OCI-LY7 (cell line): ENCODE data around the gene NEO1. TPM values are rescaled to one million over a fixed set of nuclear protein-coding genes. Genes with fewer than 3 reads are reported as not detected.

Experiments used
- BruUV-seq: library from RNA; stranded (reverse); fragments of 400-500 nt; replicated peaks from 2 replicates; lab custom pipeline; 2021; lab: Mats Ljungman, UMichigan
- CTCF ChIA-PET: fragments of 300-600 bp; sonication (Branson Sonifier 250); formaldehyde crosslinking; loops from one replicate; lab custom pipeline; 2022; ENCODE audit warnings: antibody characterized with exemption; ENCODE audit not compliant: unreplicated experiment; lab: Charles Lee
- POLR2A ChIA-PET: fragments of 300-600 bp; sonication (Branson Sonifier 250); formaldehyde crosslinking; loops from one replicate; lab custom pipeline; 2022; ENCODE audit warnings: antibody characterized with exemption; lab: Charles Lee
- DNase-seq: peaks from one replicate; pipeline ENCODE4 v3.0.0-alpha.2; 2015; ENCODE audit warnings: low spot score
- H2AFZ ChIP-seq: fragments of 200-600 bp; sonication (generic), shearing (Covaris generic); 2 replicates; pipeline ENCODE4 v1.6.1; 2014; ENCODE audit warnings: mild to moderate bottlenecking, antibody characterized with exemption, low read length, moderate library complexity
- H3K27ac ChIP-seq: fragments of 200-600 bp; sonication (generic); 2 replicates; pipeline ENCODE4 v1.5.1; 2014; ENCODE audit warnings: mixed run types, low read depth, mild to moderate bottlenecking, moderate library complexity, low read length, inconsistent platforms; ENCODE audit not compliant: poor library complexity, severe bottlenecking
- H3K36me3 ChIP-seq: fragments of 200-600 bp; sonication (generic); 2 replicates; pipeline ENCODE4 v1.6.1; 2014; ENCODE audit warnings: mild to moderate bottlenecking, antibody characterized with exemption, low read length, moderate library complexity, mixed read lengths; ENCODE audit not compliant: insufficient read depth
- H3K4me1 ChIP-seq: fragments of 200-600 bp; sonication (generic); 2 replicates; pipeline ENCODE4 v1.5.1; 2014; ENCODE audit warnings: mild to moderate bottlenecking, low read length; ENCODE audit not compliant: insufficient read depth, poor library complexity, severe bottlenecking
- H3K4me2 ChIP-seq: fragments of 200-600 bp; sonication (generic); 2 replicates; pipeline ENCODE4 v1.6.1; 2014; ENCODE audit warnings: mild to moderate bottlenecking, low read length
- H3K4me3 ChIP-seq: fragments of 200-600 bp; sonication (generic); 2 replicates; pipeline ENCODE4 v1.5.1; 2014; ENCODE audit warnings: mild to moderate bottlenecking, low read depth, low read length; ENCODE audit not compliant: poor library complexity, severe bottlenecking
- H3K79me2 ChIP-seq: fragments of 200-600 bp; sonication (generic); 2 replicates; pipeline ENCODE4 v1.6.1; 2016; ENCODE audit warnings: low read depth, mild to moderate bottlenecking, low read length, moderate library complexity, mixed read lengths; ENCODE audit not compliant: insufficient read depth
- H3K9me2 ChIP-seq: fragments of 200-600 bp; sonication (generic); 2 replicates; pipeline ENCODE4 v1.6.1; 2016; ENCODE audit warnings: mild to moderate bottlenecking, low read length, mixed read lengths; ENCODE audit not compliant: insufficient read depth
- H3K9me3 ChIP-seq: fragments of 200-600 bp; sonication (generic); 2 replicates; pipeline ENCODE4 v1.6.1; 2014; ENCODE audit warnings: mild to moderate bottlenecking, mixed run types, low read length, mixed read lengths
- H4K20me1 ChIP-seq: fragments of 200-600 bp; sonication (generic); 2 replicates; pipeline ENCODE4 v1.6.1; 2014; ENCODE audit warnings: mild to moderate bottlenecking, antibody characterized with exemption, low read length, moderate library complexity, mixed read lengths; ENCODE audit not compliant: insufficient read depth
- EZH2phosphoT487 ChIP-seq: fragments of 200-600 bp; sonication (generic); IDR thresholded peaks from 2 replicates; pipeline ENCODE4 v1.6.1; 2018; ENCODE audit warnings: low read depth, borderline replicate concordance, mild to moderate bottlenecking, mixed run types, antibody characterized with exemption, low read length, moderate library complexity, mixed read lengths
- intact Hi-C: fragments of 100-400 bp; cut with micrococcal nuclease; formaldehyde crosslinking; loops from one replicate; pipeline ENCODE4 v1.10.0; 2022; ENCODE audit not compliant: unreplicated experiment
- total RNA-seq, 2 experiments: library from RNA; depleted of rRNA in 1 of 2; stranded (reverse); fragments of >200 nt in 1 of 2; shearing (Covaris generic) in 1 of 2; gene quantifications; 2 replicates each; pipeline ENCODE4 v1.2.3, GENCODE V29; 2014 to 2022
- TF ChIP-seq, protein P1 (sequence below): fragments of 200-600 bp; sonication (generic); conservative IDR thresholded peaks from 2 replicates; pipeline ENCODE4 v1.5.1; 2014; ENCODE audit warnings: mild to moderate bottlenecking, antibody characterized with exemption, low read length, moderate library complexity, mixed read lengths

Gene NEO1
- total RNA-seq, 2 experiments from 2014 or later: 3.0 TPM

DNA sequence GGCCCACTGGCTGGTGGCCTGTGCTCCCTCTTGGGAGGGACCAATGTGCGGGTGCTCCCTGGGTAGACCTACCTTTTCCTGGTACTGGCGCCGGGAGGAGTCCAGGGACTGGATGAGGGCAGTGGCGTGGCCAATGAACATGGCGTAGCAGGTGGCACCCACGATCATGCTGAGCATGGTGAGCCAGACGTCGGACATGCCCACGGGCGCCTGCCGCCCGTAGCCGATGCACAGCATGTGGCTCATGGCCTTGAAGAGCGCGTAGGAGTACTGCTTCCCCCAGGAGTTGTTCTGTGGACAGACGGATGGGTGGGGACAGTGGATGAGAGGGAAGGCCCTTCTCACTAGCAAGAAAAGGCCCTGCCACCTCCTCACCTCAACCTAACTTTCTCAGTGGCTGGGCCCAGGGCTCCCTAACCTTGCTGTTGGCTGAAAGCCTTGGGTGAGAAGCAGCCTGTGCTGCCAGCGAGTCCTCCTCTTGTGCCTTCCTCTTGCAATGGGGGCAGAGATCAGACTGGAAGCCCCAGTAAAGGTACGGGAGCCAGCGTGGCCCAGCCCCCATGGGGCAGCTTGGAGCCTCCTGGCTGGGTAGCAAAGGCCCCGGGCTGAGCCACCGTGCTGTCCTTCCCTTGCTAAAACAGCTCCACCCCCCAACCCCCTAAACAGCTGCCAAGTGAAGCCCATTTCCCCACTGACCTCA is 277.4 kb downstream of the NEO1 start:
- Histone ChIP-seq H4K20me1 (no peaks in the 10 kb centered on the region), H2AFZ (no peak overlapping the region), H3K36me3 (no peaks in the 10 kb centered on the region), H3K27ac (no peak overlapping the region), H3K79me2 (no peaks in the 10 kb centered on the region), H3K4me3 (no peak overlapping the region), H3K9me3 (no peaks in the 10 kb centered on the region), H3K4me2 (no peak overlapping the region), H3K4me1 (no peaks in the 10 kb centered on the region), H3K9me2 (no peaks in the 10 kb centered on the region)
- ChIA-PET CTCF (no interaction called here), POLR2A (no interaction called here)
- no peak for DNase-seq
- intact Hi-C loops: no loop called here
- no TSS peak for BruUV-seq
- no peak for TF ChIP-seq EZH2phosphoT487
- TF ChIP-seq, protein P1, sequence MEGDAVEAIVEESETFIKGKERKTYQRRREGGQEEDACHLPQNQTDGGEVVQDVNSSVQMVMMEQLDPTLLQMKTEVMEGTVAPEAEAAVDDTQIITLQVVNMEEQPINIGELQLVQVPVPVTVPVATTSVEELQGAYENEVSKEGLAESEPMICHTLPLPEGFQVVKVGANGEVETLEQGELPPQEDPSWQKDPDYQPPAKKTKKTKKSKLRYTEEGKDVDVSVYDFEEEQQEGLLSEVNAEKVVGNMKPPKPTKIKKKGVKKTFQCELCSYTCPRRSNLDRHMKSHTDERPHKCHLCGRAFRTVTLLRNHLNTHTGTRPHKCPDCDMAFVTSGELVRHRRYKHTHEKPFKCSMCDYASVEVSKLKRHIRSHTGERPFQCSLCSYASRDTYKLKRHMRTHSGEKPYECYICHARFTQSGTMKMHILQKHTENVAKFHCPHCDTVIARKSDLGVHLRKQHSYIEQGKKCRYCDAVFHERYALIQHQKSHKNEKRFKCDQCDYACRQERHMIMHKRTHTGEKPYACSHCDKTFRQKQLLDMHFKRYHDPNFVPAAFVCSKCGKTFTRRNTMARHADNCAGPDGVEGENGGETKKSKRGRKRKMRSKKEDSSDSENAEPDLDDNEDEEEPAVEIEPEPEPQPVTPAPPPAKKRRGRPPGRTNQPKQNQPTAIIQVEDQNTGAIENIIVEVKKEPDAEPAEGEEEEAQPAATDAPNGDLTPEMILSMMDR: no peak

- H3K36me3 ChIP-seq: no peaks in the 10 kb centered on the region
- no peaks in the 10 kb centered on the region for H3K9me3 ChIP-seq
- intact Hi-C loops: no loop called here
- POLR2A ChIA-PET: no interaction called here
- no peak overlapping the region for H3K4me2 ChIP-seq
- H3K79me2 ChIP-seq: no peaks in the 10 kb centered on the region
- H3K4me1 ChIP-seq: no peaks in the 10 kb centered on the region
- BruUV-seq: no TSS peak
- no peak overlapping the region for H2AFZ ChIP-seq
- no peak overlapping the region for H3K4me3 ChIP-seq
- H3K9me2 ChIP-seq: no peaks in the 10 kb centered on the region
- CTCF ChIA-PET: no interaction called here
- no peak for DNase-seq
- no peak overlapping the region for H3K27ac ChIP-seq
- no peak for TF ChIP-seq EZH2phosphoT487
- TF ChIP-seq, protein P1: no peak
- H4K20me1 ChIP-seq: no peaks in the 10 kb centered on the region
Observed at GRCh38 chr15:73330206-73331051, 278.2 kb downstream of the NEO1 start.

GRCh38 chr15:73331501-73331900 is 279.2 kb downstream of the NEO1 start:
- CTCF ChIA-PET: no interaction called here

More at GRCh38 chr15:73331501-73331900, 279.2 kb downstream of the NEO1 start:
- no peak overlapping the region for H3K4me2 ChIP-seq
- no peak overlapping the region for H2AFZ ChIP-seq
- no peaks in the 10 kb centered on the region for H3K9me3 ChIP-seq
- no peaks in the 10 kb centered on the region for H4K20me1 ChIP-seq
- POLR2A ChIA-PET: interaction anchor here (0.6 kb wide), 1 partner anchor 126 kb away, joined by 4 read pairs; no protein-coding TSS in a partner anchor
- intact Hi-C loops: no loop called here
- no peaks in the 10 kb centered on the region for H3K4me1 ChIP-seq
- DNase-seq: no peak
- no peaks in the 10 kb centered on the region for H3K36me3 ChIP-seq
- TF ChIP-seq, protein P1: no peak
- no peak for TF ChIP-seq EZH2phosphoT487
- no TSS peak for BruUV-seq
- no peaks in the 10 kb centered on the region for H3K79me2 ChIP-seq
- H3K4me3 ChIP-seq: no peak overlapping the region
- no peaks in the 10 kb centered on the region for H3K9me2 ChIP-seq
- H3K27ac ChIP-seq: no peak overlapping the region
